GM13976 (cell line): ENCODE measurements around the gene ELL.
"Not testable (repeated sequence)": the region's sequence is repeated elsewhere in the genome, so short reads cannot be mapped to it uniquely, and the experiment has no call there.

Source experiments
- DNase-seq: peaks from one replicate; pipeline ENCODE4 v3.0.0; 2012; ENCODE audit warnings: low spot score
- in situ Hi-C: fragments of 300-500 bp; cut with MboI; formaldehyde crosslinking; loops from one replicate; pipeline ENCODE4 v1.12.0; 2022; ENCODE audit warnings: low sequenced_read_pairs, mixed read lengths, inconsistent platforms; ENCODE audit not compliant: unreplicated experiment
- TF ChIP-seq, protein P1 (sequence below): IDR thresholded peaks from 2 replicates; pipeline ENCODE4 v1.5.1; 2012; ENCODE audit warnings: borderline replicate concordance, mild to moderate bottlenecking; ENCODE audit not compliant: insufficient read depth; ENCODE audit errors: extremely low read depth, missing control alignments, control extremely low read depth

The ELL gene

DNA sequence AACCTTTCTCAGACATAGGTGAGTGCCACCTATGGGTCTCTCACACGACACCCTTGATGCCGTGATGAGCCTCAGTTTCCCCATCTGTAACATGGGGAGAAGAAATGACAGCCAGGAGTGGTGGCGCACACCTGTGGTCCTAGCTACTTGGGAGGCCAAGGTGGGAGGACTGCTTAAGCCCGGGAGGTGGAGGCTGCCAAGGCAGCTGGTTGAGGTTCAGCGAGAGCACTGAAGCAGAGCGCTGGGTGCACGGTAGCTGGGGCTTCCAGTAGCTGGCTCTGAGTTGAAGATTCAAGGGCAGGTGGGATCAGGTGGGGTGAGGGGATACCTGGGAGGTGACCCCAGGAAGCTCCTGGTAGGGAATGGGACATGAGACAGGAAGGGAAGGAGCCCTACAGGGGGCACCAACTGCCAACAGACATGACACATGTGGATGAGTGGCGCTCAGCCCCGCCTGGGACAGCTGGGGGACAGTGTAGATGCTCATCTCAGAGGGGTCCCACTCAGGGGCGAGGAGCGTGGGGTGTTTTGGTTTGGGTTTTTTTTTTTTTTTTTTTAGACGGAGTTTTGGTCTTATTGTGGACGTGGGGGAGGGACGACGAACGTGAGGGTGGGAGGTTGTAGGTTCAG is 109.1 kb downstream of the ELL start:
- in situ Hi-C loops, result no loop called here
- TF ChIP-seq, protein P1, sequence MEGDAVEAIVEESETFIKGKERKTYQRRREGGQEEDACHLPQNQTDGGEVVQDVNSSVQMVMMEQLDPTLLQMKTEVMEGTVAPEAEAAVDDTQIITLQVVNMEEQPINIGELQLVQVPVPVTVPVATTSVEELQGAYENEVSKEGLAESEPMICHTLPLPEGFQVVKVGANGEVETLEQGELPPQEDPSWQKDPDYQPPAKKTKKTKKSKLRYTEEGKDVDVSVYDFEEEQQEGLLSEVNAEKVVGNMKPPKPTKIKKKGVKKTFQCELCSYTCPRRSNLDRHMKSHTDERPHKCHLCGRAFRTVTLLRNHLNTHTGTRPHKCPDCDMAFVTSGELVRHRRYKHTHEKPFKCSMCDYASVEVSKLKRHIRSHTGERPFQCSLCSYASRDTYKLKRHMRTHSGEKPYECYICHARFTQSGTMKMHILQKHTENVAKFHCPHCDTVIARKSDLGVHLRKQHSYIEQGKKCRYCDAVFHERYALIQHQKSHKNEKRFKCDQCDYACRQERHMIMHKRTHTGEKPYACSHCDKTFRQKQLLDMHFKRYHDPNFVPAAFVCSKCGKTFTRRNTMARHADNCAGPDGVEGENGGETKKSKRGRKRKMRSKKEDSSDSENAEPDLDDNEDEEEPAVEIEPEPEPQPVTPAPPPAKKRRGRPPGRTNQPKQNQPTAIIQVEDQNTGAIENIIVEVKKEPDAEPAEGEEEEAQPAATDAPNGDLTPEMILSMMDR, result no peak
- no peak for DNase-seq

DNA sequence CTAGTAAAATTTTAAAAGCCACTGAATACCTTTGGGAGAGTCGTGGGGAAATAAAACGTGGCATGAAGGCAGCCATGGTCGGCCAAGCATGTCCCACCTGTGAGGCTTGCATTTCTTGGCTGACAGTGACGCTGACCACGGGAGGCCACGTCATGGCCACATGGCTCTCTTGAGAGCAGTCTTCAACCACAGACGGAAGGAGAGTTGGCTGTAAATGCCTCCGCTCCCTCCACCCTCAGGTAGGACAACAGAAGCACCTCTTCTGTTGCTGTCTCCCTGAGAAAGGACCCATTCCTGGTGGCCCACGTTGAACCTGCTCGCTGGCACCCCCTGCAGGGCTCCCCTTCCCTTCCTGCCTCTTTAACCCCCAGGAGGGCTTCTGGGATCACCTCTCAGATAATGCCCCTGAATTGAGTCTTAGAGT is 113.8 kb downstream of the ELL start:
- TF ChIP-seq, protein P1, result peak; percentile 30
- peak; percentile 83 for DNase-seq
- in situ Hi-C loops, result no loop called here

DNA sequence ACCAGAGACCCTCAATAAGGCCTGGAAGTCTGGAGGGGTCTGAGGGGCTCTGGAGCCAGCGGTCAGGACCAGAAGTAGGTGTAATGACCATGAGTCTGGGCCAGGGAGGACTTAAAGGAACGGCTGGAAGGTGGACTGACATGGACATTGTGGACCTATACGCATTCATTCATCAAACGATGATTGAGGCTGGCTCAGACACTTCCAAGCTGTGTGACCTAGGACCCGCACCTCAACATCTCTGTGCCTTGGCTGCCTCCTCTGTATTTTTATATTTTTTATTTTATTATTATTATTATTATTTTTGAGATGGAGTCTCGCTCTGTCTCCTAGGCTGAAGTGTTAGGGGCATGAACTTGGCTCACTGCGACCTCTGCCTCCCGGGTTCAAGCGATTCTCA is 115.1 kb downstream of the ELL start:
- no peak for DNase-seq
- in situ Hi-C loops, result no loop called here
- TF ChIP-seq, protein P1, result no peak

DNA sequence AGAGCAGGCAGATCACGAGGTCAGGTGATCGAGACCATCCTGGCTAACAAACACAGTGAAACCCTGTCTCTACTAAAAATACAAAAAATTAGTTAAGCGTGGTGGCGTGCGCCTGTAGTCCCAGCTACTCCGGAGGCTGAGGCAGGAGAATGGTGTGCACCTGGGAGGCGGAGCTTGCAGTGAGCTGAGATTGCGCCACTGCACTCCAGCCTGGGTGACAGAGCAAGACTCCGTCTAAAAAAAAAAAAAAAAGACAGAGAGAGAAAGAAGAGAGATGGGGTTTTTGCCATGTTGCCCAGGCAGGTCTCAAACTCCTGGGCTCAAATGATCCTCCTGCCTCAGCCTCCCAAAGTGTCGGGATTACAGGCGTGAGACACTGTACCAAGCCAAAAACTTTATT is 116.1 kb downstream of the ELL start:
- DNase-seq, in situ Hi-C loops: not testable (repeated sequence)

- DNase-seq, in situ Hi-C loops: not testable (repeated sequence)
Measured at GRCh38 chr19:18402455-18403248, 119.2 kb downstream of the ELL start.

DNA sequence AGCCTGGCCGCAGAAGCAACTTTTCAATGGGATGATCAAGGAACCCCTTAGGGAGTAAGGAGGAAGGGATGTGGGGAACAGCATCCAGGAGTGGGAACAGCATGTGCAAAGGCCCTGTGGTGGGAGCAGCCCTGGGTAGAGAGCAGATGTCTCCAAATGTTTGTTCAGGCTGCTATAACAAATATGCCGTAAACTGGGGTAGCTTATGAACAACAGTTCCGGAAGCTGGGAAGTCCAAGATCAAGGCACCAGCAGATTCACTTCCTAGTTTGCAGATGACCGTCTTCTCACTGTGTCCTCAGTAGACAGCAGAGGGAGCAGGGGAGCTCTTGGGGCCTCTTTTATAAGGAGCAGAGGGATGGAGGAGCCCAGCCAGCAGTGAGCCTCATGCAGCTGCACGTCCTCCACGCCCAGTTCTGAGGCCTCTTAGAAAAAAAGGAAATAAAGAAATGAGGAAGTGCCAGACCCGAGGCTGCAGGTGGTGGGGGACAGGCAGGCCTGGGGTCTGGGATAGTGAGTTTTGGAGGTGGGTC is 120.2 kb downstream of the ELL start:
- TF ChIP-seq, protein P1, result no peak
- in situ Hi-C loops, result no loop called here

GRCh38 chr19:18399008-18399407 is 122.9 kb downstream of the ELL start:
- TF ChIP-seq, protein P1, result no peak
- in situ Hi-C loops, result no loop called here
- DNase-seq, result no peak

More for the DNA sequence above, 120.2 kb downstream of the ELL start:
- peak; percentile 67 for DNase-seq
